Lower leg skin (tissue), 3 donors: ENCODE results near the gene OPA3.

Experiments used
- CTCF ChIP-seq, 3 donors: fragments of 450-650 bp; IDR thresholded peaks; one replicate each; pipeline ENCODE4 v1.5.1; 2016; ENCODE audit warnings: antibody characterized with exemption in 3 of 3, mild to moderate bottlenecking in 3 of 3, moderate library complexity in 2 of 3
- POLR2A ChIP-seq, 2 donors: fragments of 450-650 bp; IDR thresholded peaks; one replicate each; pipeline ENCODE4 v1.6.1; 2016 to 2017; ENCODE audit warnings: antibody characterized with exemption in 2 of 2, mild to moderate bottlenecking in 1 of 2, moderate library complexity in 1 of 2

DNA sequence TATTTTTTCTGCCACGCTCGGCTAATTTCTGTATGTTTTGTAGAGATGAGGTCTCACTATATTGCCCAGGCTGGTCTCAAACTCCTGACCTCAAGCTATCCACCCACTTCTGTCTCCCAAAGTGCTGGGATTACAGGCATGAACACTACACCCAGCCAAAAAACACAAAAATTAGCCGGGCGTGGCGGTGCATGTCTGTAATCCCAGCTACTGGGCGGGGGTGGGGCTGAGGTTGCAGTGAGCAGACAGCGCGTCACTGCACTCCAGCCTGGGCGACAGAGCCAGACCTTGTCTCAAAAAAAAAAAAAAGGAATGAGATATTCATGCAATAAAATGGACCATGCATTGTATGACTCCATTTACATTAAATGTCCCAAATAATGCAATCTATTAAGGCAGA is 45.1 kb downstream of the OPA3 start:
- TF ChIP-seq POLR2A (IDR thresholded peaks at IDR 0.05) (no peak), CTCF (IDR thresholded peaks at IDR 0.05) (no peak)
